ENCODE measurements around the gene TSC22D1. TPM values are rescaled to one million over a fixed set of nuclear protein-coding genes. Genes with fewer than 3 reads are reported as not detected.

Gene TSC22D1
- total RNA-seq, 2 donors from 2014 or later, result 95.9 to 107 TPM

DNA sequence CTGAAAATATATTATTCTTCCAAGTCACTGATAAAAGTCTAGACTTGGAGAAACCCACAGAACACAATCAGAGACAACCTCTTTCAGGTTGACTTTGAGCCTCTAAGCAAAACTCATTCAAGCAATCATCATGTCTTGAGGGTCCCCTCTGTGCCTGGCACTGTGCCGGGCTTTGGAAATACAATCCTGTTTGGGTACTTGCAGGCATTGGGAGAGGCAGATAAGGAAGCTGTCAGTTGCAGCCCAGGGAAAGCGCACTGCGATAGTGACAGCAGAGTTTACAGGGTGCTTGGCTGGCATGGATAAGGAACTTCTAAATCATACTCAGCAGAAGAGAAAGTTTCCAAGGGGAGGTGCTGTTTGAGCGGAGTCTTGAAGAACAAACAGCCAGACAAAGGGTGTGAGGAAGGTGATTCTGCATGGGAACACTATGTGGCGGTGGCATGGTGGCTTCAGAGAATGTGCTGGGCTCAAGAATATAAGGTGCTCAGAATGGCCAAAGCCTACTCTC lies 193.4 kb downstream of the TSC22D1 start:
- Histone ChIP-seq H3K27me3 (ENCODE audit: control insufficient read depth, insufficient read depth, low read length, poor library complexity, severe bottlenecking) (no peaks in the 10 kb centered on the region), H3K9me3 (ENCODE audit: control insufficient read depth, low read length) (no peaks in the 10 kb centered on the region), H3K27ac (ENCODE audit: low read depth, low read length) (no peak overlapping the region), H3K36me3 (ENCODE audit: control insufficient read depth, insufficient read depth, low read length) (no peaks in the 10 kb centered on the region), H3K4me3 (ENCODE audit: low read length) (no peak overlapping the region), H3K9ac (ENCODE audit: extremely low read depth, low read length, poor library complexity, severe bottlenecking) (no peak overlapping the region), H3K4me1 (ENCODE audit: control insufficient read depth, insufficient read depth, low read length) (peaks cover 11% of the 10 kb centered on the region)
- Mint-ChIP-seq H3K9me3 (no peaks in the 10 kb centered on the region), H3K4me3 (no peak overlapping the region), H3K27me3 (ENCODE audit: insufficient read depth) (peaks cover 7% of the 10 kb centered on the region), H3K4me1 (peaks cover 45% of the 10 kb centered on the region), H3K36me3 (ENCODE audit: low read depth) (no peaks in the 10 kb centered on the region), H3K27ac (no peak overlapping the region)
- TF ChIP-seq, protein P1, sequence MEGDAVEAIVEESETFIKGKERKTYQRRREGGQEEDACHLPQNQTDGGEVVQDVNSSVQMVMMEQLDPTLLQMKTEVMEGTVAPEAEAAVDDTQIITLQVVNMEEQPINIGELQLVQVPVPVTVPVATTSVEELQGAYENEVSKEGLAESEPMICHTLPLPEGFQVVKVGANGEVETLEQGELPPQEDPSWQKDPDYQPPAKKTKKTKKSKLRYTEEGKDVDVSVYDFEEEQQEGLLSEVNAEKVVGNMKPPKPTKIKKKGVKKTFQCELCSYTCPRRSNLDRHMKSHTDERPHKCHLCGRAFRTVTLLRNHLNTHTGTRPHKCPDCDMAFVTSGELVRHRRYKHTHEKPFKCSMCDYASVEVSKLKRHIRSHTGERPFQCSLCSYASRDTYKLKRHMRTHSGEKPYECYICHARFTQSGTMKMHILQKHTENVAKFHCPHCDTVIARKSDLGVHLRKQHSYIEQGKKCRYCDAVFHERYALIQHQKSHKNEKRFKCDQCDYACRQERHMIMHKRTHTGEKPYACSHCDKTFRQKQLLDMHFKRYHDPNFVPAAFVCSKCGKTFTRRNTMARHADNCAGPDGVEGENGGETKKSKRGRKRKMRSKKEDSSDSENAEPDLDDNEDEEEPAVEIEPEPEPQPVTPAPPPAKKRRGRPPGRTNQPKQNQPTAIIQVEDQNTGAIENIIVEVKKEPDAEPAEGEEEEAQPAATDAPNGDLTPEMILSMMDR (conservative IDR thresholded peaks at IDR 0.05), result no peak
- peak; percentile 62 for DNase-seq
- 85 to 88% methylated on average over 5 of the region's 5 CpGs for WGBS, 2 experiments (ENCODE audit: insufficient coverage in 1 of 2, insufficient read length in 1 of 2)

Other genes with a start within 250 kb of the TSC22D1 start
- gene SERP2, start 202.5 kb downstream of the TSC22D1 start, total RNA-seq, result 1 to 10 TPM; 2.9 to 3.5 TPM